Spleen (tissue), 7 donors: ENCODE measurements around the gene TBL1X.

ENCODE experiments used
- CTCF ChIP-seq, 11 experiments: fragments of 200-600 bp in 7 of 11; fragments of 450-650 bp in 4 of 11; sonication (generic) in 4 of 11; IDR thresholded peaks in 8 of 11; conservative IDR thresholded peaks in 3 of 11; 1 replicate in 7 of 11; 2 replicates in 4 of 11; pipeline versions ENCODE4 v1.4.0 to v1.8.0; 2016 to 2021; ENCODE audit warnings: antibody characterized with exemption in 11 of 11, inconsistent platforms in 4 of 11, mild to moderate bottlenecking in 1 of 11
- POLR2AphosphoS5 ChIP-seq, 3 donors: sonication (generic); formaldehyde crosslinking; IDR thresholded peaks; one replicate each; pipeline ENCODE4 v1.5.1; 2017; ENCODE audit warnings: antibody characterized with exemption in 3 of 3
- donor health status: DM: no; HTN: no; CAD: no; lungs with moderate emphysema.
- donor health status: DM: no; HTN: no; CAD: no.
- donor health status: DM: no; HTN: no; CAD: no.

GRCh38 chrX:9529223-9529622 lies 64.4 kb downstream of the TBL1X start:
- TF ChIP-seq CTCF (IDR thresholded peaks at IDR 0.05 in 8 of 11, conservative IDR thresholded peaks at IDR 0.05 in 3 of 11) (no peak), POLR2AphosphoS5 (IDR thresholded peaks at IDR 0.05) (no peak)
